Measurements from ENCODE around the gene CDR2L.

The CDR2L gene

DNA sequence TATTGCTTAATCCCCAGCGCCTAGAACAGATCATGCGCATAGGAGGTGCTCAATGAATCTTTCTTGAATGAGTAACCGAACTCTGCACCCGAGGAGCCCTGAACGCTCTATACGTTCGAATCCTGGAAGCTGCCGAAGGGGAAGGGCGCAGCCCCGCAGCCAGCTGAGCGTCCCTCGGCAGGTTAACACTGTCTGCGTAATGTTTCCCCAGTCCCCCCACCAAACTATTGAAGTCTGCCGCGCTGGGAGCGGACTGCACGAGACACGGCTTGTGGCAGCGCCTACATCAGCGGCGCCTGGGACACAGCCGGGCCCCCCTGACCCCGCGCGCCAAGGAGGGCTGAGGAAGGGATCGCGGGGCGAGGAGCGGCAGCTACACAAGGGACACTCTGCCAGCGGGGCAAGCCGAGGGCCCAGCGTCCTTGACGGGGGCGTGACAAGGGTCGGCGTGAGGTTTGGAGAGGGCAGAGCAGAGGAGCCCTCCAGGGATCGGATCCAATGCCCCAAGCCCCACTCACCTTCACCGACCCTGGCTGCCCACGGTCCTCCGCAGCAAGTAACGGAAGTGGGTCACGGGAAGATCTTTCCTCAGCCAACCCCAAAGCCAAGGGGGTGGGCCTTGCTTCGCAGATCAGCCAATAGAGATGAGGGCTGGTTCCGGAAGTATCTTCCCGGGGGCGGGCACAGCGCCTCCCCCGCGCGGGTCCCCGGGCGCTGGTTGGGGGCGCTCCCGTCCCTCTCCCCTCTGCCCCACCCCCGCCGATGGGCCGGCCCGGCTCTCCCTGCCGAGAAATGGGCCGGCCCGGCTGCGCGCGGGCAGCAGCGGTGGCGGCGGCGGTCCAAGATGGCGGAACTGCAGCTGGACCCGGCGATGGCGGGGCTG is 59.2 kb downstream of the CDR2L start, which contains the start of the genes ATP5PD and KCTD2:
Gene ATP5PD, minus strand, starts transcription at position 563 of the 883 bp plus-strand sequence. CDS start 4,319 bp downstream, outside the sequence.
Gene KCTD2, plus strand, starts transcription at position 819 of the 883 bp plus-strand sequence. Its CDS starts 26 bp downstream, at position 845.
- DNase-seq, result peak; percentile 93

DNA sequence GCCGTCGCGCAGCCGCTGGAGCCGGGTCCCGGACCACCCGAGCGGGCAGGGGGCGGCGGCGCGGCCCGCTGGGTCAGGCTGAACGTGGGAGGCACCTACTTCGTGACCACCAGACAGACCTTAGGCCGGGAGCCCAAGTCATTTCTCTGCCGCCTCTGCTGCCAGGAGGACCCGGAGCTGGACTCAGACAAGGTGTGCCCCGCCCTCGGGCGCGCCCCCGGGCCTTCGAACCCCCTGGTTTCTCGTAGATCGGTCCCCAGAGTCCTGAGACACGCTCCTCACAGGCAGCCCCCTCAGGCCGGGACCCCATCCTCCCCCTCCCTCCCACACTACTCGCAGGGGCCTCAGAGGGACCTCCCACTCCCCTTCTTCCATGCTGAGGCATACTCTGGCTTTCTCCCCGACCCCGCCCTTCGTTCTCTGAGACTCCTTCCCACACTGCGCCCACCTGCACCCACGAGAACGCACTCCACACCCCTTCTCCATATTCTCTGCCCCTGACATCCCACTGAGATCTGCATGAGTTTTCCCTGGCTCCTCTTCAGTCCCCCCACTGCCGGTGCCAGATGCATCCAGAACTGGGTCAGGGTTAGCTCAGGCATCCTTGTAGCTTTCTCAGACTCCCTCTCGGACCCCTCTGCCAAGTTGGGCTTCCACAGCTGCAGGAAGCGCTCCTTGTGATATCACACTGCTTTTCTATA is 60.1 kb downstream of the CDR2L start:
- no peak for DNase-seq

DNA sequence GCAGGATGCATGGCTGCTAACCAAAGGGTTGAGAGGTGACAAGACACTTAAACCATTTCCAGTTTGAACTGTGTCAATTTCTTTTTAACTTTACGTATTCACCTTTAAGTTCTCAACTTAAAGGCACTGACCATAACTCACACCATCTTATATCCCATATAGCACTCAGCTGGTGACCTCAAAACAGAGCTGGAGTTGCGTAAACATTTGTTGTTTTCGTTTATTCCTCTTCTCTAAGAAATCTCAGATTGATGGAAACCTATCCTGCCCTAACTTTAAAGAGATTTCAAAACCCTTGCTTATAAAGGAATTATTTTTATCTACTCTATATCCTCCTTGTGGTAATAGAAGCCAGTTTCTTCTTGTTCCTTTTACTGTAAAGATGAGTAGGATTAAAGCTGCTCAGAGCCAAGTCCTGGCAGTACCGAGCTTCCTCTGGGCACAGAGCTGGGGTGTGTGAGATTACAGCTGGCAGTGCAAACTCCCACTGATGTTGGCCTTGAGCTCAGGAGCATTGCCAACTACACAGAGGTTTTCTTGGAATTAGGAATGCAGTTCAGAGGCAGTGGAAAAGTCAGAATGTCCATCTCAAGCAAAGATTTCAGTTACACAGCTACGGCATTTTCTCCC is 60.9 kb downstream of the CDR2L start:
- no peak for DNase-seq

DNA sequence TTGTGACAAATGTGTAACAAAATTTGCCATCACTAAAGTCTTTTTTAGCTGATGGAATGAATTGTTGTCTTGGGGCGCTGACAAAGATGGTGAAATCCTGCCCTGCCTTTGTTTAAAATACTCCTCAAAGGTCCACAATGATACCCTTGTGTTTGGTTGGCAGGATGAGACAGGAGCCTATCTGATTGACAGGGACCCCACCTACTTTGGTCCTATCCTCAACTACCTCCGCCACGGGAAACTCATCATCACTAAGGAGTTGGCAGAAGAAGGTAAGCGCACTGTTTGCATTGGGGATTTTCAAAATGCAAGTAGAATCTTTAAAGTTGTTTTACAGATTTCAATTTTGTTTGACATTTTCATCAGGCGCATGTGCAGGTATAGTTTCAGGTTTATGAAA is 61.6 kb downstream of the CDR2L start:
- DNase-seq, result no peak

DNA sequence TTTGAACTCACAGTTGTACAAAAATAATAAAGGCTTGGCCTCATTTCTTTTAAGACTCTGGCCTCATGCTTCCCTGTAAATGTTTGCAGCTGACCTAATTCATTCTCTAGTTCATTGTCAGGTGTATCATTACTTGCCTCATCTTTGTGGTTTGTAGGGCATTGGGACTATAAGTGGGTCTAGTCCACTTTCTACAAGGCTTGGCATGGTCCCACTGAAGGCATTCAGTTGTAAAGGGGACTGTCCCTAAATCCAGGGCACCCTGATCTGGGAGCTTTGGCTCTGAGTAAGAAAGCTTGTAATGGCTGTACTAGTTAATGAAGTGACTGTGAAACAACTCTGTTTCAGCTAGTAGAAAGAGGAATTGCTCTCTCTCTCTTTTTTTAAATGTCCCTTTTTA is 62.3 kb downstream of the CDR2L start:
- no peak for DNase-seq

DNA sequence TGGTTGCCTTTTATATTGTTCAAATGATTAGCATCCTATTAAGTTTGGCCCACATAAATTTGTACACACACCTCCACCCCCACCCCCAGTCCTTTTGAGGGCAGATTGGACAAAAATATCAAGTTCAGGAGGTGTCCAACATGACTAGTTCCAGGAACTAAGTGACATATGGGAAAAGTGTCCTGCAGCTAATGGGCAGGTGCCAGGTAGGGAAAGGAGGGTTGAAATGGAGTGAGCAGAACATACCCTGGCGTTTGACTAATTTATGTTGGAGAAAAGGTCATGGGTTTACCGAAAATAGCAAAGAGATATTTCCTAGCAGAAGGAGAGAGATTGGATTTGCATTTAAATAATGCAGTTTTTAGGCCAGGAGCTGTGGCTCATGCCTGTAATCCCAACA is 64.5 kb downstream of the CDR2L start:
- no peak for DNase-seq
